ENCODE measurements around the gene KCNH5.
"Not testable (repeated sequence)": the region's sequence is repeated elsewhere in the genome, so short reads cannot be mapped to it uniquely, and the experiment has no call there.

KCNH5 gene

GRCh38 chr14:62800577-62800976 lies 244.7 kb downstream of the KCNH5 start:
- Histone ChIP-seq H3K36me3 (ENCODE audit: control insufficient read depth in 1 of 2, insufficient read depth in 2 of 2, low read length in 2 of 2) (no peaks in the 10 kb centered on the region), H3K79me1 (ENCODE audit: low read length) (no peaks in the 10 kb centered on the region), H3K4me3 (ENCODE audit: low read depth, low read length) (no peak overlapping the region), H3K14ac (ENCODE audit: low read length) (no peak overlapping the region), H3K9me3 (ENCODE audit: insufficient read depth, low read depth, low read length) (no peaks in the 10 kb centered on the region), H4K8ac (ENCODE audit: low read depth, low read length) (no peak overlapping the region), H3K18ac (ENCODE audit: low read length) (no peak overlapping the region), H3K79me2 (ENCODE audit: control insufficient read depth, insufficient read depth, low read length, poor library complexity) (no peaks in the 10 kb centered on the region), H3K9ac (ENCODE audit: low read length) (no peak overlapping the region), H3K4me2 (ENCODE audit: low read length) (no peak overlapping the region), H3K4ac (ENCODE audit: low read depth, low read length) (no peak overlapping the region), H2BK5ac (ENCODE audit: low read depth, low read length, poor library complexity) (no peak overlapping the region), H2AK5ac (ENCODE audit: low read length) (no peak overlapping the region), H2AFZ (ENCODE audit: insufficient read depth, low read length, poor library complexity) (no peak overlapping the region), H3K27ac (ENCODE audit: low read depth, low read length) (no peak overlapping the region), H2BK120ac (ENCODE audit: insufficient read depth, low read length, poor library complexity) (no peak overlapping the region), H3K23ac (ENCODE audit: low read length) (no peak overlapping the region), H3K27me3 (ENCODE audit: insufficient read depth, low read length) (no peaks in the 10 kb centered on the region), H4K12ac (ENCODE audit: low read depth, low read length) (no peak overlapping the region), H3K4me1 (ENCODE audit: control insufficient read depth in 1 of 2, insufficient read depth in 2 of 2, low read length in 2 of 2) (no peaks in the 10 kb centered on the region), H2BK12ac (ENCODE audit: low read length) (no peak overlapping the region), H4K91ac (ENCODE audit: low read depth, low read length) (no peak overlapping the region)
- no CpG with 5 or more reads among the region's 3 CpGs for WGBS (ENCODE audit: extremely low coverage, insufficient coverage, insufficient read length)
- no peak for DNase-seq

GRCh38 chr14:62796431-62796830 lies 248.8 kb downstream of the KCNH5 start:
- Histone ChIP-seq H4K91ac (ENCODE audit: low read depth, low read length) (no peak overlapping the region), H4K8ac (ENCODE audit: low read depth, low read length) (no peak overlapping the region), H2BK5ac (ENCODE audit: low read depth, low read length, poor library complexity) (no peak overlapping the region), H3K27me3 (ENCODE audit: insufficient read depth, low read length) (no peaks in the 10 kb centered on the region), H3K36me3 (ENCODE audit: control insufficient read depth in 1 of 2, insufficient read depth in 2 of 2, low read length in 2 of 2) (no peaks in the 10 kb centered on the region), H3K9me3 (ENCODE audit: insufficient read depth, low read depth, low read length) (no peaks in the 10 kb centered on the region), H2BK12ac (ENCODE audit: low read length) (no peak overlapping the region), H3K79me1 (ENCODE audit: low read length) (no peaks in the 10 kb centered on the region), H3K18ac (ENCODE audit: low read length) (no peak overlapping the region), H3K4ac (ENCODE audit: low read depth, low read length) (no peak overlapping the region), H3K4me3 (ENCODE audit: low read depth, low read length) (no peak overlapping the region), H4K12ac (ENCODE audit: low read depth, low read length) (no peak overlapping the region), H3K27ac (ENCODE audit: low read depth, low read length) (no peak overlapping the region), H3K9ac (ENCODE audit: low read length) (no peak overlapping the region), H2AK5ac (ENCODE audit: low read length) (no peak overlapping the region), H3K4me1 (ENCODE audit: control insufficient read depth in 1 of 2, insufficient read depth in 2 of 2, low read length in 2 of 2) (no peaks in the 10 kb centered on the region), H2BK120ac (ENCODE audit: insufficient read depth, low read length, poor library complexity) (no peak overlapping the region), H3K4me2 (ENCODE audit: low read length) (no peak overlapping the region), H3K23ac (ENCODE audit: low read length) (no peak overlapping the region), H3K14ac (ENCODE audit: low read length) (no peak overlapping the region), H3K79me2 (ENCODE audit: control insufficient read depth, insufficient read depth, low read length, poor library complexity) (no peaks in the 10 kb centered on the region), H2AFZ (ENCODE audit: insufficient read depth, low read length, poor library complexity) (no peak overlapping the region)
- no peak for DNase-seq
- WGBS (ENCODE audit: extremely low coverage, insufficient coverage, insufficient read length) = no CpG with 5 or more reads among the region's 3 CpGs

- no peak overlapping the region for H2BK120ac ChIP-seq (ENCODE audit: insufficient read depth, low read length, poor library complexity)
- no peaks in the 10 kb centered on the region for H3K79me1 ChIP-seq (ENCODE audit: low read length)
- H3K4me3 ChIP-seq (ENCODE audit: low read depth, low read length) = no peak overlapping the region
- H3K79me2 ChIP-seq (ENCODE audit: control insufficient read depth, insufficient read depth, low read length, poor library complexity) = no peaks in the 10 kb centered on the region
- H3K9ac ChIP-seq (ENCODE audit: low read length) = no peak overlapping the region
- no peak overlapping the region for H3K23ac ChIP-seq (ENCODE audit: low read length)
- H4K8ac ChIP-seq (ENCODE audit: low read depth, low read length) = no peak overlapping the region
- no peak overlapping the region for H3K4me2 ChIP-seq (ENCODE audit: low read length)
- H3K27ac ChIP-seq (ENCODE audit: low read depth, low read length) = no peak overlapping the region
- H4K12ac ChIP-seq (ENCODE audit: low read depth, low read length) = no peak overlapping the region
- H3K4me1 ChIP-seq (ENCODE audit: control insufficient read depth in 1 of 2, insufficient read depth in 2 of 2, low read length in 2 of 2) = no peaks in the 10 kb centered on the region
- H3K9me3 ChIP-seq (ENCODE audit: insufficient read depth, low read depth, low read length) = no peaks in the 10 kb centered on the region
- no peak overlapping the region for H3K18ac ChIP-seq (ENCODE audit: low read length)
- no peaks in the 10 kb centered on the region for H3K27me3 ChIP-seq (ENCODE audit: insufficient read depth, low read length)
- H3K36me3 ChIP-seq (ENCODE audit: control insufficient read depth in 1 of 2, insufficient read depth in 2 of 2, low read length in 2 of 2) = no peaks in the 10 kb centered on the region
- no peak overlapping the region for H2AK5ac ChIP-seq (ENCODE audit: low read length)
- WGBS (ENCODE audit: extremely low coverage, insufficient coverage, insufficient read length) = no CpG with 5 or more reads among the region's 5 CpGs
- H2BK12ac ChIP-seq (ENCODE audit: low read length) = no peak overlapping the region
- H4K91ac ChIP-seq (ENCODE audit: low read depth, low read length) = no peak overlapping the region
- H3K14ac ChIP-seq (ENCODE audit: low read length) = no peak overlapping the region
- H2AFZ ChIP-seq (ENCODE audit: insufficient read depth, low read length, poor library complexity) = no peak overlapping the region
- H2BK5ac ChIP-seq (ENCODE audit: low read depth, low read length, poor library complexity) = no peak overlapping the region
- no peak for DNase-seq
- no peak overlapping the region for H3K4ac ChIP-seq (ENCODE audit: low read depth, low read length)
Observed at GRCh38 chr14:62792578-62792977, 252.7 kb downstream of the KCNH5 start.

- H3K18ac ChIP-seq (ENCODE audit: low read length); H3K4me3 ChIP-seq (ENCODE audit: low read depth, low read length); H3K4me2 ChIP-seq (ENCODE audit: low read length); H3K14ac ChIP-seq (ENCODE audit: low read length); H2BK12ac ChIP-seq (ENCODE audit: low read length); H3K9me3 ChIP-seq (ENCODE audit: insufficient read depth, low read depth, low read length); H2BK5ac ChIP-seq (ENCODE audit: low read depth, low read length, poor library complexity); H3K36me3 ChIP-seq (ENCODE audit: control insufficient read depth in 1 of 2, insufficient read depth in 2 of 2, low read length in 2 of 2); H2AK5ac ChIP-seq (ENCODE audit: low read length); H3K4ac ChIP-seq (ENCODE audit: low read depth, low read length); H3K9ac ChIP-seq (ENCODE audit: low read length); H4K12ac ChIP-seq (ENCODE audit: low read depth, low read length); H2BK120ac ChIP-seq (ENCODE audit: insufficient read depth, low read length, poor library complexity); H3K79me2 ChIP-seq (ENCODE audit: control insufficient read depth, insufficient read depth, low read length, poor library complexity); H3K27me3 ChIP-seq (ENCODE audit: insufficient read depth, low read length); H3K27ac ChIP-seq (ENCODE audit: low read depth, low read length); DNase-seq; H2AFZ ChIP-seq (ENCODE audit: insufficient read depth, low read length, poor library complexity); H4K91ac ChIP-seq (ENCODE audit: low read depth, low read length); H3K4me1 ChIP-seq (ENCODE audit: control insufficient read depth in 1 of 2, insufficient read depth in 2 of 2, low read length in 2 of 2); H3K23ac ChIP-seq (ENCODE audit: low read length); H3K79me1 ChIP-seq (ENCODE audit: low read length); H4K8ac ChIP-seq (ENCODE audit: low read depth, low read length): not testable (repeated sequence)
- WGBS (ENCODE audit: extremely low coverage, insufficient coverage, insufficient read length) = no CpG with 5 or more reads among the region's 15 CpGs
Observed at GRCh38 chr14:62781328-62781727, 263.9 kb downstream of the KCNH5 start.
